Endothelial cell (in vitro differentiated cells): ENCODE data around the gene CD74. TPM values are rescaled to one million over a fixed set of nuclear protein-coding genes. Genes with fewer than 3 reads are reported as not detected.

Source experiments
- DNase-seq: peaks from one replicate; pipeline ENCODE4 v3.0.0; 2021; ENCODE audit warnings: low spot score
- H3K27ac Mint-ChIP-seq: one replicate; pipeline ENCODE4 v1.8.0; 2021; ENCODE audit warnings: mixed read lengths, inconsistent platforms; ENCODE audit not compliant: unreplicated experiment
- H3K27me3 Mint-ChIP-seq: one replicate; pipeline ENCODE4 v1.8.0; 2021; ENCODE audit warnings: mild to moderate bottlenecking, moderate library complexity, mixed read lengths, inconsistent platforms; ENCODE audit not compliant: unreplicated experiment
- H3K36me3 Mint-ChIP-seq: one replicate; pipeline ENCODE4 v1.8.0; 2021; ENCODE audit warnings: mild to moderate bottlenecking, low read depth, mixed read lengths, inconsistent platforms; ENCODE audit not compliant: unreplicated experiment
- H3K4me1 Mint-ChIP-seq: one replicate; pipeline ENCODE4 v1.8.0; 2021; ENCODE audit warnings: mild to moderate bottlenecking, mixed read lengths, inconsistent platforms; ENCODE audit not compliant: unreplicated experiment
- H3K4me3 Mint-ChIP-seq: one replicate; pipeline ENCODE4 v1.8.0; 2021; ENCODE audit warnings: mild to moderate bottlenecking, mixed read lengths, inconsistent platforms; ENCODE audit not compliant: unreplicated experiment
- H3K9me3 Mint-ChIP-seq: one replicate; pipeline ENCODE4 v1.8.0; 2021; ENCODE audit warnings: mixed read lengths, inconsistent platforms; ENCODE audit not compliant: unreplicated experiment
- CTCF ChIP-seq: fragments of 200-600 bp; sonication (generic); IDR thresholded peaks from one replicate; pipeline ENCODE4 v1.5.0; 2021; ENCODE audit warnings: antibody characterized with exemption; ENCODE audit not compliant: unreplicated experiment
- total RNA-seq: library from RNA; stranded (reverse); fragmentation: NEBNext Ultra II Directional; extraction: Animal tissue kit (Norgen Biotek cat#: 25700); gene quantifications from one replicate; pipeline ENCODE4 v1.2.1, GENCODE V29; 2021; ENCODE audit not compliant: unreplicated experiment

CD74 gene
- total RNA-seq, 1 donor from 2014 or later, result 170 TPM

- no peaks in the 10 kb centered on the region for H3K9me3 Mint-ChIP-seq
- DNase-seq, result no peak
- H3K4me1 Mint-ChIP-seq, result no peaks in the 10 kb centered on the region
- H3K27me3 Mint-ChIP-seq, result peaks cover 6% of the 10 kb centered on the region
- H3K27ac Mint-ChIP-seq, result no peak overlapping the region
- H3K4me3 Mint-ChIP-seq, result no peak overlapping the region
- no peak for TF ChIP-seq CTCF
- peaks cover 17% of the 10 kb centered on the region for H3K36me3 Mint-ChIP-seq
These were observed 20.7 kb downstream of the CD74 start for GRCh38 chr5:150391986-150392385.

GRCh38 chr5:150391064-150391834 lies 21.5 kb downstream of the CD74 start:
- TF ChIP-seq CTCF, result no peak
- H3K4me3 Mint-ChIP-seq, result no peak overlapping the region
- no peak for DNase-seq
- no peak overlapping the region for H3K27ac Mint-ChIP-seq
- H3K9me3 Mint-ChIP-seq, result no peaks in the 10 kb centered on the region
- peaks cover 9% of the 10 kb centered on the region for H3K27me3 Mint-ChIP-seq
- H3K4me1 Mint-ChIP-seq, result no peaks in the 10 kb centered on the region
- peaks cover 15% of the 10 kb centered on the region for H3K36me3 Mint-ChIP-seq

GRCh38 chr5:150389531-150390266 lies 23.0 kb downstream of the CD74 start:
- DNase-seq, result no peak
- H3K9me3 Mint-ChIP-seq, result no peaks in the 10 kb centered on the region
- no peak overlapping the region for H3K27ac Mint-ChIP-seq
- peaks cover 3% of the 10 kb centered on the region for H3K27me3 Mint-ChIP-seq
- no peaks in the 10 kb centered on the region for H3K4me1 Mint-ChIP-seq
- peak; percentile 15 for TF ChIP-seq CTCF
- peaks cover 6% of the 10 kb centered on the region for H3K36me3 Mint-ChIP-seq
- no peak overlapping the region for H3K4me3 Mint-ChIP-seq

GRCh38 chr5:150386024-150386855 lies 26.5 kb downstream of the CD74 start:
- H3K36me3 Mint-ChIP-seq, result peaks cover 19% of the 10 kb centered on the region
- H3K27me3 Mint-ChIP-seq, result peaks cover 6% of the 10 kb centered on the region
- no peak overlapping the region for H3K27ac Mint-ChIP-seq
- H3K4me1 Mint-ChIP-seq, result no peaks in the 10 kb centered on the region
- H3K4me3 Mint-ChIP-seq, result no peak overlapping the region
- DNase-seq, result no peak
- TF ChIP-seq CTCF, result no peak
- no peaks in the 10 kb centered on the region for H3K9me3 Mint-ChIP-seq
